GM13976 (cell line): ENCODE results near the gene BBIP1.

Source experiments
- DNase-seq: peaks from one replicate; pipeline ENCODE4 v3.0.0; 2012; ENCODE audit warnings: low spot score
- CTCF ChIP-seq: IDR thresholded peaks from 2 replicates; pipeline ENCODE4 v1.5.1; 2012; ENCODE audit warnings: borderline replicate concordance, mild to moderate bottlenecking; ENCODE audit not compliant: insufficient read depth; ENCODE audit errors: extremely low read depth, missing control alignments, control extremely low read depth
- in situ Hi-C: fragments of 300-500 bp; cut with MboI; formaldehyde crosslinking; loops from one replicate; pipeline ENCODE4 v1.12.0; 2022; ENCODE audit warnings: low sequenced_read_pairs, mixed read lengths, inconsistent platforms; ENCODE audit not compliant: unreplicated experiment

The BBIP1 gene

GRCh38 chr10:110962443-110962842, 43.5 kb upstream of the BBIP1 start:
- no peak for DNase-seq
- in situ Hi-C loops, result no loop called here
- no peak for TF ChIP-seq CTCF

- no peak for DNase-seq
- in situ Hi-C loops, result no loop called here
- TF ChIP-seq CTCF, result no peak
These were observed 41.3 kb upstream of the BBIP1 start for GRCh38 chr10:110960333-110960712.

- DNase-seq, result no peak
- no peak for TF ChIP-seq CTCF
- in situ Hi-C loops, result no loop called here
These were observed 40.7 kb upstream of the BBIP1 start for GRCh38 chr10:110959379-110960332.

GRCh38 chr10:110957606-110958005, 38.6 kb upstream of the BBIP1 start:
- in situ Hi-C loops, result no loop called here
- TF ChIP-seq CTCF, result no peak

GRCh38 chr10:110951381-110951780, 32.4 kb upstream of the BBIP1 start:
- TF ChIP-seq CTCF, result no peak
- in situ Hi-C loops, result no loop called here
- no peak for DNase-seq

More at GRCh38 chr10:110957606-110958005, 38.6 kb upstream of the BBIP1 start:
- DNase-seq, result no peak

- in situ Hi-C loops, result no loop called here
- DNase-seq, result no peak
- no peak for TF ChIP-seq CTCF
These were observed 28.1 kb upstream of the BBIP1 start for GRCh38 chr10:110947061-110947595.
